Breast epithelium (tissue), 3 donors: ENCODE measurements around the gene DDX39A.

ENCODE experiments used
- CTCF ChIP-seq, 3 donors: fragments of 450-650 bp; IDR thresholded peaks; one replicate each; pipeline ENCODE4 v1.5.1; 2016 to 2017; ENCODE audit warnings: antibody characterized with exemption in 3 of 3, mild to moderate bottlenecking in 3 of 3, moderate library complexity in 3 of 3
- POLR2A ChIP-seq: fragments of 450-650 bp; IDR thresholded peaks from one replicate; pipeline ENCODE4 v1.6.1; 2016; ENCODE audit warnings: antibody characterized with exemption, mild to moderate bottlenecking, moderate library complexity

GRCh38 chr19:14467816-14468215 lies 48.7 kb upstream of the DDX39A start:
- TF ChIP-seq CTCF (IDR thresholded peaks at IDR 0.05) = no peak
- TF ChIP-seq POLR2A = no peak
